Endothelial cell of umbilical vein (primary cell): ENCODE results near the gene RNU5B-1. TPM values are rescaled to one million over a fixed set of nuclear protein-coding genes. Genes with fewer than 3 reads are reported as not detected.

Experiments used
- BruUV-seq: library from RNA; stranded (reverse); fragments of 400-500 nt; replicated peaks from 2 replicates; lab custom pipeline; 2021; lab: Mats Ljungman, UMichigan
- CTCF ChIA-PET: fragments of 300-600, 350-600 bp; sonication (Branson Sonifier 250); formaldehyde crosslinking; loops from one replicate; lab custom pipeline; 2021; ENCODE audit warnings: antibody characterized with exemption, inconsistent platforms; lab: Charles Lee
- POLR2A ChIA-PET: fragments of 300-600, 350-600 bp; sonication (Branson Sonifier 250); formaldehyde crosslinking; loops from one replicate; lab custom pipeline; 2021; ENCODE audit warnings: antibody characterized with exemption, inconsistent platforms; lab: Charles Lee
- DNase-seq: peaks from one replicate; pipeline ENCODE4 v3.0.0-alpha.2; 2011; ENCODE audit warnings: low read depth, low spot score
- FAIRE-seq: peaks from 2 replicates; lab custom pipeline; 2011; peaks lifted over from hg19 to GRCh38; lab: Jason Lieb, UNC
- H2AFZ ChIP-seq: 2 replicates; pipeline ENCODE4 v1.6.0; 2012; ENCODE audit warnings: low read depth, low read length, control low read depth, inconsistent platforms
- H3K27ac ChIP-seq: 2 replicates; pipeline ENCODE4 v1.5.1; 2011; ENCODE audit warnings: low read depth, mild to moderate bottlenecking, control low read depth, low read length, moderate library complexity; ENCODE audit not compliant: insufficient read depth
- H3K27me3 ChIP-seq, 2 experiments: 2 replicates each; pipeline versions ENCODE4 v1.6.0 to v1.6.1; 2011; ENCODE audit warnings: low read length in 2 of 2, mixed read lengths in 1 of 2; ENCODE audit not compliant: control insufficient read depth in 2 of 2, insufficient read depth in 2 of 2
- H3K36me3 ChIP-seq, 2 experiments: 2 replicates in 1 of 2; 3 replicates in 1 of 2; pipeline ENCODE4 v1.5.1; 2011; ENCODE audit warnings: low read length in 2 of 2, mild to moderate bottlenecking in 1 of 2, moderate library complexity in 1 of 2; ENCODE audit not compliant: control insufficient read depth in 2 of 2, insufficient read depth in 2 of 2; ENCODE audit errors: extremely low read depth in 1 of 2
- H3K4me1 ChIP-seq: 3 replicates; pipeline ENCODE4 v1.5.1; 2011; ENCODE audit warnings: mild to moderate bottlenecking, low read length; ENCODE audit not compliant: control insufficient read depth, insufficient read depth; ENCODE audit errors: extremely low read depth
- H3K4me2 ChIP-seq: 2 replicates; pipeline ENCODE4 v1.6.1; 2011; ENCODE audit warnings: low read length, control low read depth, mixed read lengths; ENCODE audit not compliant: insufficient read depth
- H3K4me3 ChIP-seq, 3 experiments: fragments of 200-600 bp in 1 of 3; sonication (generic), shearing (Covaris generic) in 1 of 3; replicated peaks in 1 of 3; 2 replicates each; pipeline ENCODE4 v1.5.1; 2011 to 2016; ENCODE audit warnings: control low read depth in 3 of 3, low read length in 3 of 3, mild to moderate bottlenecking in 2 of 3, inconsistent platforms in 1 of 3, low read depth in 1 of 3, moderate library complexity in 1 of 3; ENCODE audit not compliant: insufficient read depth in 1 of 3
- H3K79me2 ChIP-seq: 2 replicates; pipeline ENCODE4 v1.6.0; 2012; ENCODE audit warnings: low read length, inconsistent platforms; ENCODE audit not compliant: control insufficient read depth, insufficient read depth
- H3K9ac ChIP-seq: replicated peaks from 2 replicates; pipeline ENCODE3; 2011; ENCODE audit warnings: low read length, control low read depth; ENCODE audit not compliant: insufficient read depth; ENCODE audit errors: extremely low read depth
- H3K9me1 ChIP-seq: replicated peaks from 3 replicates; pipeline ENCODE4 v1.6.0; 2011; ENCODE audit warnings: mild to moderate bottlenecking, low read length; ENCODE audit not compliant: control insufficient read depth, insufficient read depth; ENCODE audit errors: extremely low read depth
- H3K9me3 ChIP-seq: replicated peaks from 2 replicates; pipeline ENCODE4 v1.5.1; 2012; ENCODE audit warnings: low read length, inconsistent platforms; ENCODE audit not compliant: control insufficient read depth, insufficient read depth
- H4K20me1 ChIP-seq: replicated peaks from 2 replicates; pipeline ENCODE3; 2011; ENCODE audit warnings: mild to moderate bottlenecking, low read length; ENCODE audit not compliant: control insufficient read depth, insufficient read depth; ENCODE audit errors: extremely low read depth
- EZH2 ChIP-seq: IDR thresholded peaks from 2 replicates; pipeline ENCODE4 v1.6.1; 2012; ENCODE audit warnings: borderline replicate concordance, low read depth, mild to moderate bottlenecking, moderate library complexity, low read length, inconsistent platforms; ENCODE audit not compliant: severe bottlenecking
- FOS ChIP-seq: IDR thresholded peaks from 2 replicates; pipeline ENCODE4 v1.6.1; 2011; ENCODE audit warnings: mild to moderate bottlenecking, low read length, moderate library complexity, borderline replicate concordance; ENCODE audit not compliant: insufficient read depth
- GATA2 ChIP-seq: IDR thresholded peaks from 2 replicates; pipeline ENCODE4 v1.7.0; 2011; ENCODE audit warnings: low read depth, mild to moderate bottlenecking, moderate library complexity, mixed read lengths, low read length; ENCODE audit not compliant: insufficient read length, insufficient read depth
- JUN ChIP-seq: IDR thresholded peaks from 2 replicates; pipeline ENCODE4 v1.6.1; 2011; ENCODE audit warnings: borderline replicate concordance, low read depth; ENCODE audit not compliant: insufficient read length, insufficient read depth
- MYC ChIP-seq: IDR thresholded peaks from one replicate; pipeline ENCODE4 v1.6.1; 2011; ENCODE audit warnings: mild to moderate bottlenecking, low read depth, low read length
- POLR2A ChIP-seq: IDR thresholded peaks from 2 replicates; pipeline ENCODE4 v1.6.1; 2012; ENCODE audit warnings: low read depth, mild to moderate bottlenecking, control low read depth, low read length
- POLR2AphosphoS5 ChIP-seq: IDR thresholded peaks from 2 replicates; pipeline ENCODE4 v1.6.1; 2012; ENCODE audit warnings: low read depth, mild to moderate bottlenecking, control low read depth, low read length, moderate library complexity; ENCODE audit not compliant: insufficient read depth
- dilution Hi-C: fragments of 300-500 bp; cut with MboI; formaldehyde crosslinking; loops from one replicate; pipeline ENCODE4 v1.15.0; 2019; ENCODE audit warnings: low sequenced_read_pairs; ENCODE audit not compliant: extremely low pct_ligation_motif_present
- intact Hi-C: fragments of 100-400 bp; cut with micrococcal nuclease; formaldehyde crosslinking; loops from one replicate; pipeline ENCODE4 v1.10.0; 2022
- polyA plus RNA-seq, 4 experiments: library from polyadenylated mRNA; depleted of rRNA in 3 of 4; stranded (reverse) in 3 of 4; unstranded in 1 of 4; fragments of >200 nt; gene quantifications; 2 replicates each; pipeline versions ENCODE4 v1.2.1 to v1.2.3, GENCODE V29; 2011 to 2012; ENCODE audit warnings: missing spikeins in 1 of 4
- total RNA-seq: library from RNA; stranded (reverse); gene quantifications from 2 replicates; pipeline ENCODE4 v1.2.3, GENCODE V29; 2021
- TF ChIP-seq, protein P1 (sequence below): IDR thresholded peaks from 2 replicates; pipeline ENCODE4 v1.6.1; 2011; ENCODE audit not compliant: insufficient read depth, insufficient read length
- TF ChIP-seq, protein P2 (sequence below), 2 donors: IDR thresholded peaks; 1 replicate in 1 of 2; 2 replicates in 1 of 2; pipeline ENCODE4 v1.5.1; 2011; ENCODE audit warnings: low read length in 2 of 2, mild to moderate bottlenecking in 2 of 2, moderate library complexity in 2 of 2, control low read depth in 1 of 2, inconsistent platforms in 1 of 2, low read depth in 1 of 2; ENCODE audit not compliant: insufficient read depth in 1 of 2; ENCODE audit errors: extremely low read depth in 1 of 2

RNU5B-1 gene
- total and polyA plus RNA-seq, 2 donors (not counting 3 experiments of a cell fraction or from before 2014, with no cell fraction given), result not detected

DNA sequence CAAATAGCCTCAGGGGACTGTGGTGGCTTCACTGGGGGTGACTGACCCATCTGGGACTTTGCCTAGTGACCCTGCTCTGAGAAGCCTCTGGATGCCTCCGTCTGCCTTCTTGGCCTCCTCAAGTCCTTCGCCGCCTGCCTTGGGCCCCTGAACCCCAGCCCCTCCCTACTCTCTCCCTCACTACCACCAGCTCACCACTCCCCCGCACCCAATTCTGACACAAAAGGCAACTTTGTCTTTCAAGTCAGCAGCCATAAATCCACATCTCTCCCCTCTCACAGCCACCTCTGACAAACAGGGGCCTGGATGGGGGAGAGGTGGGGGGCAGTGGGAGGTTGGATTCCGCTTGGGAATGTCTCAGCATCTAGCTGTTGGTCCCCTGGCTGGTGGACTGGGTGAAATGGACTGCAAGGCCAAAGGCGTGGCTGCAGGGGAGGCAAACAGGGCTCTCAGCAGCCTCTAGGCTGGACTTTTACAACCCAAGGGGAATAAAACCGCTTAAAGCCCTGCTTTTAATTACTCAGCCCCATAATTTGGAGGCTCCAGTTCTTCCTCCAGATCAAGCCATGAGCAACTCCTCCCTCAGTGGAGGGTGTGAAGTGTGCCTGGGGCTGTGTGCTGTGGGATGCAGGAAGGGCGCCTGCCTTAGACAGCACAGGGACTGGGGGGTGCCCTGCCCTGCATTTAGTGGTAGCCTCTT is 39.9 kb downstream of the RNU5B-1 start:
- Histone ChIP-seq H3K9me1 (no peaks in the 10 kb centered on the region), H3K4me2 (no peak overlapping the region), H3K4me1 (peaks cover 4% of the 10 kb centered on the region), H4K20me1 (no peaks in the 10 kb centered on the region), H2AFZ (no peak overlapping the region), H3K36me3 (no peaks in the 10 kb centered on the region), H3K27ac (no peak overlapping the region), H3K9ac (no peak overlapping the region), H3K4me3 (no peak overlapping the region), H3K79me2 (no peaks in the 10 kb centered on the region), H3K27me3 (peaks cover 0 to 3% of the 10 kb centered on the region in 2 experiments), H3K9me3 (no peaks in the 10 kb centered on the region)
- dilution Hi-C loops (no loop called here), intact Hi-C loops (no loop called here)
- FAIRE-seq (no peak), DNase-seq (no peak)
- TF ChIP-seq, protein P1, sequence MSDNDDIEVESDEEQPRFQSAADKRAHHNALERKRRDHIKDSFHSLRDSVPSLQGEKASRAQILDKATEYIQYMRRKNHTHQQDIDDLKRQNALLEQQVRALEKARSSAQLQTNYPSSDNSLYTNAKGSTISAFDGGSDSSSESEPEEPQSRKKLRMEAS, result no peak
- TF ChIP-seq, protein P2, sequence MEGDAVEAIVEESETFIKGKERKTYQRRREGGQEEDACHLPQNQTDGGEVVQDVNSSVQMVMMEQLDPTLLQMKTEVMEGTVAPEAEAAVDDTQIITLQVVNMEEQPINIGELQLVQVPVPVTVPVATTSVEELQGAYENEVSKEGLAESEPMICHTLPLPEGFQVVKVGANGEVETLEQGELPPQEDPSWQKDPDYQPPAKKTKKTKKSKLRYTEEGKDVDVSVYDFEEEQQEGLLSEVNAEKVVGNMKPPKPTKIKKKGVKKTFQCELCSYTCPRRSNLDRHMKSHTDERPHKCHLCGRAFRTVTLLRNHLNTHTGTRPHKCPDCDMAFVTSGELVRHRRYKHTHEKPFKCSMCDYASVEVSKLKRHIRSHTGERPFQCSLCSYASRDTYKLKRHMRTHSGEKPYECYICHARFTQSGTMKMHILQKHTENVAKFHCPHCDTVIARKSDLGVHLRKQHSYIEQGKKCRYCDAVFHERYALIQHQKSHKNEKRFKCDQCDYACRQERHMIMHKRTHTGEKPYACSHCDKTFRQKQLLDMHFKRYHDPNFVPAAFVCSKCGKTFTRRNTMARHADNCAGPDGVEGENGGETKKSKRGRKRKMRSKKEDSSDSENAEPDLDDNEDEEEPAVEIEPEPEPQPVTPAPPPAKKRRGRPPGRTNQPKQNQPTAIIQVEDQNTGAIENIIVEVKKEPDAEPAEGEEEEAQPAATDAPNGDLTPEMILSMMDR (IDR thresholded peaks at IDR 0.05; ENCODE audit: extremely low read depth in 1 of 2, insufficient read depth in 1 of 2, low read depth in 1 of 2, low read length in 2 of 2), result no peak
- no peak for TF ChIP-seq EZH2
- TF ChIP-seq POLR2AphosphoS5, result no peak
- no peak for TF ChIP-seq JUN
- TF ChIP-seq FOS, result no peak
- TF ChIP-seq POLR2A, result no peak
- no peak for TF ChIP-seq MYC
- no peak for TF ChIP-seq GATA2
- CTCF ChIA-PET, result interaction anchor here (1.4 kb wide), 1 partner anchor 40 kb away, joined by 3 read pairs; no protein-coding TSS in a partner anchor
- POLR2A ChIA-PET, result no interaction called here
- no TSS peak for BruUV-seq
